GM18502 (cell line): ENCODE results near the gene TANGO2.

Experiments
- ATAC-seq: cut with Tn5 transposase; IDR thresholded peaks from one replicate; pipeline ENCODE4 v1.9.1; 2021; ENCODE audit warnings: mild to moderate bottlenecking; ENCODE audit not compliant: unreplicated experiment, poor library complexity

Gene TANGO2

GRCh38 chr22:19994851-19995610 is 25.9 kb upstream of the TANGO2 start:
- ATAC-seq: no peak

- no peak for ATAC-seq
These were observed 25.1 kb upstream of the TANGO2 start for GRCh38 chr22:19995611-19996339.

GRCh38 chr22:19996694-19997384 is 24.1 kb upstream of the TANGO2 start:
- no peak for ATAC-seq

- ATAC-seq: no peak
These were observed 23.2 kb upstream of the TANGO2 start for GRCh38 chr22:19997561-19998231.

GRCh38 chr22:19998232-19998951 is 22.5 kb upstream of the TANGO2 start:
- no peak for ATAC-seq

- no peak for ATAC-seq
These were observed 21.7 kb upstream of the TANGO2 start for GRCh38 chr22:19998991-19999820.

- no peak for ATAC-seq
These were observed 20.4 kb upstream of the TANGO2 start for GRCh38 chr22:20000246-20001081.

- ATAC-seq: no peak
These were observed 19.8 kb upstream of the TANGO2 start for GRCh38 chr22:20001082-20001638.

- no peak for ATAC-seq
These were observed 18.8 kb upstream of the TANGO2 start for GRCh38 chr22:20002128-20002527.

- ATAC-seq: no peak
These were observed 18.3 kb upstream of the TANGO2 start for GRCh38 chr22:20002636-20003035.

- no peak for ATAC-seq
These were observed 17.6 kb upstream of the TANGO2 start for GRCh38 chr22:20003304-20003703.

- no peak for ATAC-seq
These were observed 16.4 kb upstream of the TANGO2 start for GRCh38 chr22:20004464-20004863.

- ATAC-seq: no peak
These were observed 12.5 kb upstream of the TANGO2 start for GRCh38 chr22:20008221-20008995.

GRCh38 chr22:20009018-20009491 is 11.9 kb upstream of the TANGO2 start:
- no peak for ATAC-seq

GRCh38 chr22:20009582-20010306 is 11.2 kb upstream of the TANGO2 start:
- ATAC-seq: no peak

- ATAC-seq: no peak
These were observed 10.4 kb upstream of the TANGO2 start for GRCh38 chr22:20010307-20011122.
